GM20000 (cell line): ENCODE measurements around the gene ZNF275.

Source experiments
- DNase-seq: peaks from one replicate; pipeline ENCODE4 v3.0.0; 2012; ENCODE audit warnings: low spot score
- TF ChIP-seq, protein P1 (sequence below): IDR thresholded peaks from 2 replicates; pipeline ENCODE4 v1.5.1; 2012; ENCODE audit warnings: mild to moderate bottlenecking, control low read depth; ENCODE audit errors: extremely low read depth, missing control alignments

ZNF275 gene

GRCh38 chrX:153320555-153321184 is 13.3 kb upstream of the ZNF275 start:
- no peak for DNase-seq
- TF ChIP-seq, protein P1, sequence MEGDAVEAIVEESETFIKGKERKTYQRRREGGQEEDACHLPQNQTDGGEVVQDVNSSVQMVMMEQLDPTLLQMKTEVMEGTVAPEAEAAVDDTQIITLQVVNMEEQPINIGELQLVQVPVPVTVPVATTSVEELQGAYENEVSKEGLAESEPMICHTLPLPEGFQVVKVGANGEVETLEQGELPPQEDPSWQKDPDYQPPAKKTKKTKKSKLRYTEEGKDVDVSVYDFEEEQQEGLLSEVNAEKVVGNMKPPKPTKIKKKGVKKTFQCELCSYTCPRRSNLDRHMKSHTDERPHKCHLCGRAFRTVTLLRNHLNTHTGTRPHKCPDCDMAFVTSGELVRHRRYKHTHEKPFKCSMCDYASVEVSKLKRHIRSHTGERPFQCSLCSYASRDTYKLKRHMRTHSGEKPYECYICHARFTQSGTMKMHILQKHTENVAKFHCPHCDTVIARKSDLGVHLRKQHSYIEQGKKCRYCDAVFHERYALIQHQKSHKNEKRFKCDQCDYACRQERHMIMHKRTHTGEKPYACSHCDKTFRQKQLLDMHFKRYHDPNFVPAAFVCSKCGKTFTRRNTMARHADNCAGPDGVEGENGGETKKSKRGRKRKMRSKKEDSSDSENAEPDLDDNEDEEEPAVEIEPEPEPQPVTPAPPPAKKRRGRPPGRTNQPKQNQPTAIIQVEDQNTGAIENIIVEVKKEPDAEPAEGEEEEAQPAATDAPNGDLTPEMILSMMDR, result no peak

DNA sequence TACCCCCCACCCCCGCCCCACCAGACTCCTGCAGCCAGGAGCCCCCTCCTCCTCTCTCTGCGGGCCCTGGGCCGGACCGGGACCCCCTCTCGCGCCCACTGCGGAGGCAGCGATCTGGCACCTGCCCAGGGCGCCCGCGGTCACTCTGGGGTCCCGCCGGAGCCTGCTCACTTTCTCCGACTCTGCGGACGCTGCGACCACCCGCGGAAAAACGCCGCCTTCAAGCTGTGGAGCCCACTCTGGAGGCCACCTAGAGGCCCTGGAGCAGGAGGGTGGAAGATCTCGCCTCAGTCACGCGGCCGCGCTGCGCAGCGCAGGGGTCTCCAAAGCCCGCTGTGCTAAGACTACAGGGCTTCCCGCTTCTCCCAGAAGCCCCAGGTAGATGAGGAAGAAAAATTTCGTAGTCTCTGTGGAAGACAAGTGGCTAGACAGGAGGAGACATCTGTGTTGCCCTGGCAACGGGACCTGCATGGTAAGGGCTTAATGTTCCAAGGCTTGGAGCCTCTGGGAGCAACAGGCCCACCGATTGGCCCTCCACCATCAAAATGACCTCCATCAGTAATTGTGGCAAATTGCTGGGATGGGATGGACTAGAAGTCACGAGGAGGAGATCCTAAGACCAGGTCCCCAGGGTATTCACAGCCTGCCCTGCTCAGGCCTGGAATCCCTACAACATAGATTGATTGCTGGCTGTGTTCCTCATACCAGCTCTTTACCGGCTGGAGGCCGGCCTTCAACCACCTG is 12.4 kb upstream of the ZNF275 start, which contains the start of gene PNMA6F:
TSS of gene PNMA6F (minus strand) at position 387 of the 744 bp plus-strand sequence. CDS start 1,093 bp downstream, outside the sequence.
- no peak for DNase-seq
- TF ChIP-seq, protein P1, result no peak

DNA sequence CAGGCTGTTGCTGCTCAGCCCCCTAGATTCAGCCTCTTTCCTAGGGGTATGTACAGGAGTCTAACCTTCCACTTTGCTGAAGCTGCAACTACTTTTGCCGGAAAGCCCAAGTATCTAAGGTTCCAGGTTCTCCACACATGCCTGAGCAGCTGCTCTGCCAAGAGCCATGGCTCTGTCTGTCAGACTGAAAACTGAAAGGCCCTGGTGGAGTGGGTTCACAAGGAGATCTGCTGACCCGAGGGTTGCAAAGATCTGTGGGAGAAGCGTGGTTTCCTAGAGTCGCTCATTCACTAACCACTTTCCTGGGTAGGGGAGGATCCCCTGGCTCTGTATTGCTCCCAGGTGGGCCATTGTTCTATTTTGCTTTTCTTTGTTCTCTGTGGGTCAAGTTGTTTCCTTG is 6.4 kb upstream of the ZNF275 start:
- DNase-seq, result no peak
- TF ChIP-seq, protein P1, result no peak

- TF ChIP-seq, protein P1, result no peak
These were observed 687 bp upstream of the ZNF275 start for GRCh38 chrX:153333266-153333665.

DNA sequence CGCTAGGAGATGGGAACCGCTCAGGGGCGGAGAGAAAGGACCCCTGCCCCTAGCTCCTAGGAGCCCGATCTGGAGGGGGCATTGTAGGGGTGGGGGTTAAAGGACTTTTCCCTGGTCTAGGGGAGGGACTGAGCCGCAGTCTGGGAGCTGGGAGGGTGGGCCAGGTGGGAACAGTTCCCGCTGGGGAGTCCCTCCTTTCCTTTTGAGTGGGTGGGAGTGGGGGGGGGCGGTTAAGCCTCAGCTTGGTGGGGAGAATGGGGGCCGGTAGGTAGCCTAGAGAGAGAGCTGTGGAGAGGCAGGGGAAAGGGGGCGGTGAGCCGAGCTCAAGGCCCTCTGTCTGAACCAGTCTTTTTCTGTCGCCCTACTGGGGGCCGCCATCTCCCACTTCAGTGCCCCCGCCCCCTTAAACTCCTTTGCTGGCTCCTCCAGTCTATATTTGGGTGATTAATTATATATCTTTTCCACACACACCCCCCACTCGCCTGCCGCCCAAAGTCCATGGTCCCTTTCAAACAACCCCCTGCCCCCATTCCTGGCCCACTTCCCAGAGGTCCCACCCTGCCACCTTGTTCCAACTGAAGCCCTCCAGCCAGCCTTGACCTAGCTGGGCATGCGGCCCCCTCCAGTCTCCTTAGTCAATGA is 822 bp downstream of the ZNF275 start:
- no peak for DNase-seq
- TF ChIP-seq, protein P1, result no peak

More at GRCh38 chrX:153333266-153333665, 687 bp upstream of the ZNF275 start:
- DNase-seq, result no peak

- TF ChIP-seq, protein P1, result no peak
- peak; percentile 66 for DNase-seq
These were observed 2.4 kb downstream of the ZNF275 start for GRCh38 chrX:153336121-153336894.
